Naive thymus-derived CD8-positive, alpha-beta T cell (primary cell): ENCODE data around the gene ARL14. TPM values are rescaled to one million over a fixed set of nuclear protein-coding genes. Genes with fewer than 3 reads are reported as not detected.
"Not testable (repeated sequence)": the region's sequence is repeated elsewhere in the genome, so short reads cannot be mapped to it uniquely, and the experiment has no call there.

Source experiments
- ATAC-seq, 2 donors: fragments of 150-1000 bp; cut with Tn5 transposase in 1 of 2; sonication (Bioruptor Pico), chemical (Tn5 transposase) in 1 of 2; 1 replicate in 1 of 2; 2 replicates in 1 of 2; pipeline ENCODE4 v1.10.0; 2021; ENCODE audit warnings: mild to moderate bottlenecking in 2 of 2, moderate library complexity in 2 of 2
- POLR2A ChIA-PET: fragments of 350-600 bp; sonication (Branson Sonifier 250); formaldehyde crosslinking; loops from one replicate; lab custom pipeline; 2021; ENCODE audit warnings: antibody characterized with exemption; lab: Charles Lee
- DNase-seq, 10 donors: peaks; one replicate each; pipeline versions ENCODE4 v3.0.0 to v3.0.0-alpha.2; 2020 to 2022
- H3K27ac Mint-ChIP-seq, 10 donors: one replicate each; pipeline ENCODE4 v1.8.0; 2020 to 2022; ENCODE audit warnings: mild to moderate bottlenecking in 10 of 10, mixed read lengths in 10 of 10, moderate library complexity in 4 of 10, inconsistent platforms in 1 of 10
- H3K27me3 Mint-ChIP-seq, 5 donors: one replicate each; pipeline ENCODE4 v1.8.0; 2021 to 2022; ENCODE audit warnings: mixed read lengths in 5 of 5
- H3K36me3 Mint-ChIP-seq, 3 donors: one replicate each; pipeline ENCODE4 v1.8.0; 2020 to 2022; ENCODE audit warnings: mixed read lengths in 3 of 3, mild to moderate bottlenecking in 2 of 3, inconsistent platforms in 1 of 3
- H3K4me1 Mint-ChIP-seq, 4 donors: one replicate each; pipeline ENCODE4 v1.8.0; 2021 to 2022; ENCODE audit warnings: mixed read lengths in 4 of 4
- H3K4me3 Mint-ChIP-seq, 10 donors: one replicate each; pipeline ENCODE4 v1.8.0; 2020 to 2022; ENCODE audit warnings: mild to moderate bottlenecking in 10 of 10, mixed read lengths in 10 of 10, moderate library complexity in 6 of 10, inconsistent platforms in 1 of 10
- H3K9me3 Mint-ChIP-seq, 9 donors: one replicate each; pipeline ENCODE4 v1.8.0; 2020 to 2022; ENCODE audit warnings: mixed read lengths in 9 of 9, mild to moderate bottlenecking in 3 of 9, inconsistent platforms in 1 of 9, moderate library complexity in 1 of 9
- polyA plus RNA-seq, 3 donors: library from polyadenylated mRNA; unstranded; fragments of 300-500 nt; fragmentation: Illumina TruSeq; gene quantifications; one replicate each; pipeline ENCODE4 v1.2.3, GENCODE V29; 2021
- total RNA-seq, 8 experiments: library from RNA in 2 of 8; stranded (reverse) in 2 of 8; gene quantifications; one replicate each; pipeline ENCODE4 v1.2.3 and lab custom pipeline; 2021 to 2026

Gene ARL14
- total and polyA plus RNA-seq, 5 experiments from 2014 or later = not detected

- no peak overlapping the region for H3K27ac Mint-ChIP-seq
- H3K36me3 Mint-ChIP-seq = no peaks in the 10 kb centered on the region
- DNase-seq = no peak
- no peak overlapping the region for H3K4me3 Mint-ChIP-seq
- no peak for ATAC-seq
- peaks cover 0 to 2% (median 0%) of the 10 kb centered on the region in 4 donors for H3K4me1 Mint-ChIP-seq
- H3K27me3 Mint-ChIP-seq = peaks cover 13 to 53% (median 23%) of the 10 kb centered on the region in 5 donors
- POLR2A ChIA-PET = no interaction called here
- H3K9me3 Mint-ChIP-seq = no peaks in the 10 kb centered on the region
These were observed 32.7 kb downstream of the ARL14 start for GRCh38 chr3:160709477-160710182.

- H3K27ac Mint-ChIP-seq, POLR2A ChIA-PET, DNase-seq, H3K4me3 Mint-ChIP-seq, ATAC-seq, H3K36me3 Mint-ChIP-seq, H3K9me3 Mint-ChIP-seq, H3K4me1 Mint-ChIP-seq: not testable (repeated sequence)
- peaks cover 3 to 20% (median 10%) of the 10 kb centered on the region in 5 donors for H3K27me3 Mint-ChIP-seq
These were observed 36.2 kb downstream of the ARL14 start for GRCh38 chr3:160713144-160713543.

GRCh38 chr3:160719710-160720109 lies 42.8 kb downstream of the ARL14 start:
- H3K9me3 Mint-ChIP-seq = no peaks in the 10 kb centered on the region
- H3K27me3 Mint-ChIP-seq = peaks cover 0 to 13% (median 5%) of the 10 kb centered on the region in 5 donors
- no peaks in the 10 kb centered on the region for H3K36me3 Mint-ChIP-seq
- H3K4me3 Mint-ChIP-seq = no peak overlapping the region
- no peaks in the 10 kb centered on the region for H3K4me1 Mint-ChIP-seq
- DNase-seq (no peak), ATAC-seq (no peak)
- POLR2A ChIA-PET = no interaction called here
- H3K27ac Mint-ChIP-seq = no peak overlapping the region

GRCh38 chr3:160720123-160720746 lies 43.3 kb downstream of the ARL14 start:
- Mint-ChIP-seq H3K9me3 (no peaks in the 10 kb centered on the region), H3K36me3 (no peaks in the 10 kb centered on the region), H3K4me1 (no peaks in the 10 kb centered on the region), H3K27ac (no peak overlapping the region), H3K27me3 (peaks cover 0 to 13% (median 5%) of the 10 kb centered on the region in 5 donors), H3K4me3 (no peak overlapping the region)
- no peak for DNase-seq
- ATAC-seq = no peak
- POLR2A ChIA-PET = no interaction called here

- no peak overlapping the region for H3K4me3 Mint-ChIP-seq
- no peaks in the 10 kb centered on the region for H3K36me3 Mint-ChIP-seq
- ATAC-seq (no peak), DNase-seq (no peak)
- H3K4me1 Mint-ChIP-seq = no peaks in the 10 kb centered on the region
- POLR2A ChIA-PET = no interaction called here
- no peaks in the 10 kb centered on the region for H3K9me3 Mint-ChIP-seq
- H3K27ac Mint-ChIP-seq = no peak overlapping the region
- peaks cover 0 to 9% (median 5%) of the 10 kb centered on the region in 5 donors for H3K27me3 Mint-ChIP-seq
These were observed 45.4 kb downstream of the ARL14 start for GRCh38 chr3:160722331-160722730.

- no peak for DNase-seq
- Mint-ChIP-seq H3K36me3 (no peaks in the 10 kb centered on the region), H3K27me3 (peaks cover 0 to 9% (median 3%) of the 10 kb centered on the region in 5 donors), H3K27ac (no peak overlapping the region), H3K9me3 (no peaks in the 10 kb centered on the region), H3K4me3 (no peak overlapping the region), H3K4me1 (no peaks in the 10 kb centered on the region)
- POLR2A ChIA-PET = no interaction called here
- no peak for ATAC-seq
These were observed 48.4 kb downstream of the ARL14 start for GRCh38 chr3:160725338-160725737.

Other genes starting within 250 kb of the ARL14 start
- gene TRIM59, start 227.4 kb upstream of the ARL14 start, total RNA-seq = 10 to 100 TPM; 14.0 to 14.2 TPM
- 10 to 100 TPM; 12.4 to 17.4 (median 14.7) TPM for gene TRIM59, start 227.4 kb upstream of the ARL14 start, polyA plus RNA-seq
- gene KPNA4, start 111.6 kb upstream of the ARL14 start, total RNA-seq = 10 to 100 TPM; 50.4 to 54.4 TPM
- gene KPNA4, start 111.6 kb upstream of the ARL14 start, polyA plus RNA-seq = 1 to 10 TPM; 6.2 to 8.1 (median 6.3) TPM
- gene PPM1L, start 79.1 kb downstream of the ARL14 start, total RNA-seq = 1 to 10 TPM; 4.1 to 5.9 TPM
- 1 to 10 TPM in 2 of 3 donors, under 1 TPM in 1; 0.46 to 1.9 (median 1.0) TPM for gene PPM1L, start 79.1 kb downstream of the ARL14 start, polyA plus RNA-seq